Astrocyte (in vitro differentiated cells and primary cell): ENCODE results near the gene CBARP.

Experiments
- EZH2 ChIP-seq: IDR thresholded peaks from 2 replicates; pipeline ENCODE4 v1.6.1; 2012; ENCODE audit warnings: mild to moderate bottlenecking, low read length, inconsistent platforms; ENCODE audit not compliant: insufficient read depth
- TF ChIP-seq, protein P1 (sequence below): IDR thresholded peaks from 2 replicates; pipeline ENCODE4 v1.5.1; 2011; ENCODE audit warnings: low read depth, mild to moderate bottlenecking, inconsistent platforms, low read length, moderate library complexity; ENCODE audit not compliant: insufficient read depth

DNA sequence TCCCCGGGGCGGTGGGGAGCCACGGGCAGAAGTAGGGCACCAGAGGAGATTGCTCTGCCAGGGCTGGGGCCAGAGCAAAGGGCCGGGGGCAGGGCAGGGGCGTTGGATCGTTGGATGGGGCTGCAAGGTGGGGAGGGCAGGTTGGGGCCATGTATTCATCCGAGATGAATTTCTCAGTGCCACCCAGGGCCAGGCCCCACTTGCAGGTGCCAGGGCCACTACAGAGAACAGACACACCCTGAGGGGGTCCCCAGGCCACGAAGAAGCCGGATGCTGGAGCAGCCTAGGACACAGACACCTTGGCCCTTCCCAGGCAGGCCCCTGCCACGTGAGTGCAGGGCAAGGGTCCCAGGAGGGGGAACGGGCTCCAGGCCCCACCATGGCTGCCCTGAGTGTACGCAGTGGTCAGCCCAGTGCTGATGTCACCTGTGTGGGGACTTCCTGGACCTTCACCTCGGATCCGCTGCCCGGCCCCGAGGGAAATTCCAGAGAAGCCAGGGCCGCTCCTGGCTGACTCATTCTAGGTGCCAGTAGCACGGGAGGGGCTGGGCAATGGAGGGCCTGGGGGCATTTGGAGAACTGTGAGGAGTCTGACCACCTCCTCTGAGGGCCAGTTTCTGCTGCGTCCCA, 54.1 kb downstream of the CBARP start:
- TF ChIP-seq, protein P1, sequence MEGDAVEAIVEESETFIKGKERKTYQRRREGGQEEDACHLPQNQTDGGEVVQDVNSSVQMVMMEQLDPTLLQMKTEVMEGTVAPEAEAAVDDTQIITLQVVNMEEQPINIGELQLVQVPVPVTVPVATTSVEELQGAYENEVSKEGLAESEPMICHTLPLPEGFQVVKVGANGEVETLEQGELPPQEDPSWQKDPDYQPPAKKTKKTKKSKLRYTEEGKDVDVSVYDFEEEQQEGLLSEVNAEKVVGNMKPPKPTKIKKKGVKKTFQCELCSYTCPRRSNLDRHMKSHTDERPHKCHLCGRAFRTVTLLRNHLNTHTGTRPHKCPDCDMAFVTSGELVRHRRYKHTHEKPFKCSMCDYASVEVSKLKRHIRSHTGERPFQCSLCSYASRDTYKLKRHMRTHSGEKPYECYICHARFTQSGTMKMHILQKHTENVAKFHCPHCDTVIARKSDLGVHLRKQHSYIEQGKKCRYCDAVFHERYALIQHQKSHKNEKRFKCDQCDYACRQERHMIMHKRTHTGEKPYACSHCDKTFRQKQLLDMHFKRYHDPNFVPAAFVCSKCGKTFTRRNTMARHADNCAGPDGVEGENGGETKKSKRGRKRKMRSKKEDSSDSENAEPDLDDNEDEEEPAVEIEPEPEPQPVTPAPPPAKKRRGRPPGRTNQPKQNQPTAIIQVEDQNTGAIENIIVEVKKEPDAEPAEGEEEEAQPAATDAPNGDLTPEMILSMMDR = no peak
- TF ChIP-seq EZH2 = no peak
